D341Med (cell line): ENCODE data around the gene SLC6A9.

ENCODE experiments used
- DNase-seq: peaks from one replicate; pipeline ENCODE4 v3.0.0; 2012; ENCODE audit warnings: low spot score

The SLC6A9 gene

DNA sequence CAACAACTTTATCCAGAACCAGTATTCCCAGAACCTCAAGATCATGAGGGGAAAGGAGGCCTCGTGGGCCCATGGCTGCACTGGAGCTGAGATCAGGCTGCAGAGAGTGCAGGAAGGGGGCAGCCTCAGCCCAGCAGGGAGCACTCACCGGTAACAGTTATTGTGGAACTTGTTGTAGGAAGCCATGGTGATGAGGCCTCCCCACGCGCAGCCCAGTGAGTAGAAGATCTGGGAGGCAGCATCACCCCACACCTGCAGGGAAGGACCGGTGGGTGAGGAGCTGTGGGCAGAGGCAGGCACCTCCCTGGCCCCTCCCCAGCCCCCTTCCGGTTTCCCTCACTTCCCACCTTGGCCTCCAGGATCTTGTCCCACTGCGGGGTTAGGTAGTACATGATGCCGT is 29.1 kb downstream of the SLC6A9 start:
- DNase-seq, result no peak

DNA sequence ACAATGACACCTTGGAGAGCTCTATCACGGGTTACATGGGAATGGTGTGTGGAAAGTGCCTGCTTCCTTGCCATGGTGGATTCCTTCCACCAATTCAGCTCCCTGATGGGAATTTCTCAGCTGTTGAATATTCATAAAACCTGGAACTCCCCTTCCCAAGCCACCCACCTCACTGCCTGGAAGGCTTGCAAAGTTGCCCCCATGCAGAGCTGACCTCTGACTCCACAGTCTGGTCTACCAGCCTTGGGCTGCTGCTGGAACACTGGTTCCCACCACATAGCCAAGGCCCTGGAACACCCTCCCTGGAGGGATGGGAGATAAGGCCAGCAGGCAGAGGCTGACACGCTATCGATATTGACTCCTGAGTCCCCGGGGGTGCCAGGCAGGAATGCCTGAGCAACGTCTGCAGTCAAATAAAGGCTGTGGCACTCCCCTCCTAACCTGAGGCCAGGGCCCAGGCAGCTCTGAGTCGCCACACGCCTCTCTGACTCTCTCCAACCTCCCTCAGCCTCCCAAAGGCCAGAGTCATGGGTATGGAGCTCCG is 31.1 kb downstream of the SLC6A9 start:
- no peak for DNase-seq

GRCh38 chr1:43999455-43999854 is 31.8 kb downstream of the SLC6A9 start:
- DNase-seq, result no peak

GRCh38 chr1:43998000-43998378 is 33.3 kb downstream of the SLC6A9 start:
- no peak for DNase-seq

- no peak for DNase-seq
Observed at GRCh38 chr1:43997295-43997999, 33.8 kb downstream of the SLC6A9 start.

DNA sequence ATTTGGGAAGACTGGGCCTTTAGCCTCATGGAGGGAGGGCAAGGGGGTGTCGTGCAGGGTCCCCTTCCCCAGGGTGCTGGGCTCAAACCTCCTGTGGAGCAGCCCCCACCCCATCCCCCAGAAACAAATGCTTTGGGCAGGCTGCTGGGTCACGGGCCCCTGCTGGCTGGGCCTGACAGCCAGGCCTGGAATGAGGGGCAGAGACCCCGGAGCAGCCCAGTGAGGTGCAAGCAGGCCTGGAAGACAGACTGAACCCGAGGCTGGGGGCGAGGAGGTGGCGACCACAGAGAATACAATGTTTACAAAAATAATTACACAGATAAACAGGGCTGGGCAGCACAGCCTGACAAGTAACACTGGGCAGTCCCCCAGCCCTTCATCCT is 34.5 kb downstream of the SLC6A9 start:
- no peak for DNase-seq

DNA sequence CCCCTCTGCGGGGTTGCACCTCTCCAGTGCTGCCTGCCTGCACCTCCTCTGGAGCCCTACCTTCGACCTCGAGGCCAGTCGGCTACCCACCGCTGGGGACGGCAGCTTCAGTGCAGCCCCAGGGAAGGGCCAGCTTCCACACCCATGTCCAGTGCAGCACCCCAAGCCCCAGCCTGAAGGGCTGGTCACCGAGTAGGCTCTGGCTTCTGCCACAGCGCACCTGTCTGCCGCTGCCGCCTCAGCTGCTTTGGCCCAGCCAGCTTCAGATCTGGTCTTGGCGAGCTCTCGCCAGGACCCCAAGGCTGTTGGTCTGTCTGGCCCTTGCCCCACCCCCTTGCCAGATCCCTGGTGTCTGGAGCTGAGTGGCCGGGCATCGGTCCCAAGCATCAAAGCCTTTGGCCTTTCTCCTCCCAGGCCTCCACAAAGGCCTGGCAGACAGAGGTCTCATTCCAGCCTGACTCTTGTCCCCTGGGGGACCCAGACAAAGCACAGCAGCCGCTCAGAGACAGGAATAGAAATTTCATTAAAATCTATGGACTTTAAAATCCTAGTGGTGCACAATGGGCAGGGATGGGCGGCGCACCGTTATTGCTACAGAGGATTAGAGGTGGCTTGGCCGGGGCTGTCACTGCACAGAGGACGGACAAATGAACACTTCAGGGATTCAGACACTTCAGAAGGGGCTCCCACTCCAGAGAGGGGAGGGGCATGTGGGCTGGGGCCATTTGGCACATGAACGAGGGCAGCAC is 35.1 kb downstream of the SLC6A9 start:
- DNase-seq, result no peak

DNA sequence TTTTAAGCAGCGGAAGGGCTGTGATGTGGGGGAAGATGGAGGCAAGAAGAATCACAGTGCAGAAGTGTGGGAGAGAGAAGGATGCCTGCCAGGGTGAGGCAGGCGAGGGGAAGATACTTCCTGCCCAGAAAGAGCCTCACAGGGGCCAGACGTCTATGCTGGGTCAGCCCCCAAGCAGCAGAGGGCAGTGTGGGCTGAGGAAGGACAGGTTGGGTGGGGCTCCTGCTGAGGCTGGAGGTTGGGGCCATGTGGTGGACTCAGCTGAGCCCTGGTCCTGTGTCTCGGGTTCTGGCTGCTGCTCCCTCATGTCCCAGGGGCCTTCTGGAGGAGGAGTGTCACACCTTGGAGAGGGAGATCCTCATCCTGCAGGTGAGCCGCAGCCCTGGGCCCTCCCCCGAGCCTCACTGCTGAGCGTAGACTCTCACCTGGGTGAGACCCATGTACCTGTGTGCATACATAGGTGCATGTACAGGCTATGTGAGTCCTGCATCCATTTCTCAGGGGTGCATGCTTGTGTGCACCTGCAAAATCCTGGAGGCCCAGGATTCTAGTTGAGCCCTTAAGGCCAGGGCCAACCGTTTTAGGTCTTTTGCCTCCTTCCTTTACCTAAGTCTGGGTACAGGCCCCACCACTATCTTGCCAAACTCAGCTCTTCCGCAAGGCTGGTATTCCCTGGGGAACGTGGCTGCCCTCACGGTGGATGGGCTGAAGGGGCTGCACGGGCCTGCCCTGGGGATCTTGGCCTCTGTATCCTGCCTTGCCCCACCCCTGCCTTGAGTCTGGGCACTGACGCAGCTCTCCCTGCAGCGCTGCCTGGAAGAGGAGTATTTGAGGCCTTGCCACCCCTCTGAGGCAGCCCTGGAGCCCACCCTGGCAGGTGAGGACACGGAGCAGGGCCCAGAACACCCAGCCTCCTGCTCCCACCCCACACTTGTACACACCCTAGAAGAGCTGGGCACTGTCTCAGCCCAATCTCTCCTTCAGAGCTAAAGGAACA is 36.2 kb downstream of the SLC6A9 start:
- DNase-seq, result peak; percentile 64

- DNase-seq, result no peak
Observed at GRCh38 chr1:43994071-43994470, 37.2 kb downstream of the SLC6A9 start.

DNA sequence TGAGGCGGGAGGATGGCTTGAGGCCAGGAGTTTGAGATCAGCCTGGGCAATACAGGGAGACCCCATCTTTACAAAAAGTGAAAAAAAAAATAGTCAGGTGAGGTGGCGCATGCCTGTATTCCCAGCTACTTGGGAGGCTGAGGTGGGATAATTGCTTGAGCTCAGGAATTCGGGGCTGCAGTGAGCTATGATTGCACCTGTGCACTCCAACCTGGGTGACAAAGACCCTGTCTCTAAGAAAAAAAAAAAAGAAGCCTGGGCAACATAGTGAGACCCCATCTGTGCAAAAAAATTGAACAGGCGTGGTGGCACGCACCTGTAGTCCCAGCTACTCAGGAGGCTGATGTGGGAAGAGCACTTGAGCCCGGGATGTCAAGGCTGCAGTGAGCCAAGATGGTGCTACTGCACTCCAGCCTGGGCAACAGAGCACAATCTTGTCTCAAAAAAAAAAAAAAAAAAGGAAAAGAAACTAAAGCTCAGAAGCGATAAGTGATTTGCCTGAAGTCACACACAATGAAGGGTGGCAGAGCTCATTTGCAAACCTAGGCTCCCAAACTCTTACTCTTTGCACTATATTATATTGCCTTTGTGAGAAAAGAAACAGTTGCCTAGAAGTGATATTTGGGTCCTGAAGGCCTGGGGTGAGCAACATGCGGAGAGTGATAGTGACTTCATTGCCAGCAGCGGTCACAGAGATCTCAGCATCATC is 37.9 kb downstream of the SLC6A9 start:
- DNase-seq, result no peak

DNA sequence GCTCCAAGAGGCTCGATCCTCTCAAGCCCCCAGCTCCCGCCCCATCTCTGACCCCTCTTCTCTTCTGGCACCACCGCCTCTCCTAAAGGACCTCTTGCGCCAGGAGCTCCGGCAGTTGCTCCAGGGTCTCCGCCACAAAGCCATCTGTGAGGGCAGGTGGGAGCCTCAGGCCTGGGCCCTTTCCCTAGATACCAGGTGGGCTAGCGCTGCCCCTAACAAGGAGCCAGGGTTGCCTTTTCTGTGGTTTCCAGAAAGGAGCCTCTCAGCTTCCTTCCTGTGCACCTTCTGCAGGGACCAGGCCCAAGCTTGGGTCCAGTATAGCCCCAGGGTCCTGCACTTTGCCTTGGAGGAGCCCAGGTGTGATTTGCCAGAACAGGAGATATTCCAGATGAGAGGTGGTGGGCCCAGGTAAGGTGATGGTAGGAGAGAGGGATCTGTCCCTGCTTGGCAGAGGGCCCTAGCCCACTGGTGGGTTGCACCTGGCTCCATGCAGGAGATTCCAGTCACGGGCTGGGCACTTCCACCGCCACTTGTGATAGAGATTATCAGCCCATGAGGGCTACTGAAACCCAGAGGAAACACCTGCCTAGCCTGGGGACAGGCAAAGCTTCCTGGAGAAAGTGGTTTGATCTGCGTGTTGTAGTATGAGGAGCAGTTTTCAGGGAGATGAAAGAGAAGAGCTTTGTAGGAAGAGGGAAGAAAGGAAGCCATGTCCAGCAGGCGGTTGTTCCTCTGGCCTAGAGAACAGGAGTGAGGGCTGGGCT is 38.8 kb downstream of the SLC6A9 start:
- DNase-seq, result no peak

DNA sequence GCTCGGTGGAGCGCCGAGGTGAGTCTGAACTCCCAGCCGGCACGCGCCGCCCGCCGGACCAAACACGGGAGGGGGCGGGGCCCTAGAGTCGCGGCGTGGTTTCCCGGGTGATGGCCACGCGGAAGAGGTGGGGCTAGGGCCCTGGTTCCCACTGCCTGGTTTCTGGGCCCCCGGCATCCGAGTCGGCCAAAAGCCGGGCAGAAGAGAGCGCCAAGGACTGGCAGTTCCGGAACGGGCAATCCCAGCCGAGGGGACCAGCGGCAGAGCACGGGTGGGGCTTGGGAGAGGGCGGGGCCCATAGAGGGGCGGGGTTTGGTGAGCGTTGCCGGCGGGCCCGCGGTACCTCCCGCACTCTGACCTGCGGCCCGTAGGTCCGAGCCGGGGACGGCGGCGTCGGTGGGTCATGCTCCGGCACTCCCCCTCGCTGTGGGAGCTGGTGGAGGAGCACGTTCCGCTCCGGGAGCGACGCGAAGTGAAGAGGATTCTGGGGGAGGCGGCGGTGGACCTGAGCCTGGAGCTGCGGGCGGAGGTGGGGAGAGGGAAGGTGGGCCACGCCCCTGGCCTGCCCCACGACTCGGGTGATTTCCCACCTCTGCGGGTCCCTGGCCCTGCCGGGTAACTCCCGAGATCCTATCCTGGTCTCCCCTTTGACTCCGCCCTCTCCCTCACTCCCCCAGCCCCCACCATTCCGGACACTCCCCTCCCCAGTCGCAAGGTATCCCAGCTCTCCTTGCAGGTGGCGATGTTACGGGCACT is 39.6 kb downstream of the SLC6A9 start, which contains the start of gene CCDC24:
TSS of gene CCDC24 (plus strand) at position 124 of the 756 bp plus-strand sequence. CDS start at position 404, 280 bp downstream.
- DNase-seq, result peak; percentile 84

GRCh38 chr1:43991200-43991475 is 40.1 kb downstream of the SLC6A9 start:
- no peak for DNase-seq

DNA sequence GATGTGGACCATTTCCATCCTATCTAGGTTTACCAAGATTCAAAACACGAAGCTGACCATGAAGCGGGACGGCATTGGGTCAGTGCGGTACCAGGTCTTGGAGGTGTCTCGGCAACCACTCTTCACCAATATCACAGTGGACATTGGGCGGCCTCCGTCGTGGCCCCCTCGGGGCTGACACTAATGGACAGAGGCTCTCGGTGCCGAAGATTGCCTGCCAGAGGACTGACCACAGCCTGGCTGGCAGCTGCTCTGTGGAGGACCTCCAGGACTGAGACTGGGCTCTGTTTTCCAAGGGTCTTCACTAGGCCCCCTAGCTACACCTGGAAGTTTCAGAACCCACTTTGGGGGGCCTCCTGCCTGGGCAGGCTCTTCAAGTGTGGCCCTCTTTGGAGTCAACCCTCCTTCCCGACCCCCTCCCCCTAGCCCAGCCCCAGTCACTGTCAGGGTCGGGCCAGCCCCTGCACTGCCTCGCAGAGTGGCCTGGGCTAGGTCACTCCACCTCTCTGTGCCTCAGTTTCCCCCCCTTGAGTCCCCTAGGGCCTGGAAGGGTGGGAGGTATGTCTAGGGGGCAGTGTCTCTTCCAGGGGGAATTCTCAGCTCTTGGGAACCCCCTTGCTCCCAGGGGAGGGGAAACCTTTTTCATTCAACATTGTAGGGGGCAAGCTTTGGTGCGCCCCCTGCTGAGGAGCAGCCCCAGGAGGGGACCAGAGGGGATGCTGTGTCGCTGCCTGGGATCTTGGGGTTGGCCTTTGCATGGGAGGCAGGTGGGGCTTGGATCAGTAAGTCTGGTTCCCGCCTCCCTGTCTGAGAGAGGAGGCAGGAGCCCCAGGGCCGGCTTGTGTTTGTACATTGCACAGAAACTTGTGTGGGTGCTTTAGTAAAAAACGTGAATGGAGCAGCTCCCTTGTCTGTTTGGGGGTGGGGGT is 40.7 kb downstream of the SLC6A9 start:
- DNase-seq, result no peak

DNA sequence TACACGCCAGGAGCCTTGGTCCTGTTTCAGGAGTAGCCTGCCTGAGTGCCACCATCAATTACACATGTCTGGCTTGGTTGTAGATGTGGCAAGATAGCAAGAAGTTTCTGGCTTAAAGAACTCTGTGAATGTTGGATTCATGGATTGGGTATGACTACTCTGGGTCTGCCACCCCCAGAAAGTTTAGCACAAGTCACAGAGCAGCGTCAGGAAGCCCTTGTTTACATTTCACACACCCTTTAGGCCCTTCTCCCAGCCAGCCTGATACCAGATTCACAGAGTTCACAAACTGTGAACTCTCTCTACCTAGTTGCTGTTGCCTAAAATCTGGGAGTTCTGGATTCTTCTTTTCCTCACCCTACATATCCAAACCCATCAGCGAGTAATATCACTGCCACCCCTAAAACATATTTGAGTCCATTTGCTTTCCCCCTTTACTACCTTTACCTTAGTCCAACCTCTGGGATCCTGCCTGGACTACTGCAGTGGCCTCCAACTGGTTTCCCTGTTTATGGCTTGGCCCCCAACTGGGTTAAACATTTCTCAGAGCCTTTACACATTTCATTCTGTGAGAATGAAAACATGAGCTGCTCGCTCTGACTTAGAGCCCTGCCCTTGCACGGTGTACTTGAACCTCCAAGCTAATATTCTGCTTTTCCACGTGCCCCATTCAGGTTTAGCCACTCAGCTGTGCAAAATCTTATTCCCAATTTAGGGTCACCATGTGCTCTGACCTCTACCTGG is 43.9 kb downstream of the SLC6A9 start:
- no peak for DNase-seq

DNA sequence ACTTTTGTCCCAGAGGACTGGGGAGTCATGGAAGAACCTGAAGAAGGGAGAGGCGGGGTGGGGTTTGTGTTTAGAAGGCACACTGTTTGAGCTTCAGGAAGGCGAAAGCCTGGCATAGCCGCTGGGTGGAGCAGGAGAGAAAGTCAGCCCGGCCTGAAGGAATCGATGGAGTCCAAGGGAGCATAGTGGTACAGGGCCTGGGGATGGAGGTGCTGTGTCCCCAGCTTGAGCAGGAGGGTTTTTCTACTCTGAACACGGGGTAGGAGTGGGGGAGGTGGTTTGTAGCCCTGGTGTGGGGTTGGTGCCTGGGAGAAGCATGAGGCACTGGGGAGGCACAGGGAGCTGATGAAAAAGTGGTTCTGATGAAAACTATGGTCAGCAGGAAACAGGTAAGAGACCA is 44.5 kb downstream of the SLC6A9 start:
- no peak for DNase-seq

- no peak for DNase-seq
Observed at GRCh38 chr1:43985984-43986595, 45.2 kb downstream of the SLC6A9 start.

DNA sequence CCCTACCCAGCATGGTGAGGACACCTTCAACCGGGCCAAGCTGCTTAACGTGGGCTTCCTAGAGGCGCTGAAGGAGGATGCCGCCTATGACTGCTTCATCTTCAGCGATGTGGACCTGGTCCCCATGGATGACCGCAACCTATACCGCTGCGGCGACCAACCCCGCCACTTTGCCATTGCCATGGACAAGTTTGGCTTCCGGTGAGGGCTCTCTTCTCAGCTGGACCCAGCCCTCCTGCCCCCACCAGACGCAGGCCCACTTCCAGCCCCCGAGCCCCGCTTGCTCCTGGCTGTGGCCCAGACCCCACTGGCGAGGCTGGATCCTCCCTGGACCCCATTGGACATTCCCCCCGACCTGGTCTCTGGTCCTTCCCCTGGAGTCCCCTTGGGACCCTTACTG is 46.4 kb downstream of the SLC6A9 start:
- no peak for DNase-seq
